A549 (cell line): Measurements from ENCODE around the gene TNK1. TPM values are rescaled to one million over a fixed set of nuclear protein-coding genes. Genes with fewer than 3 reads are reported as not detected.
A peak's percentile ranks its signal among the peaks of the same experiment; 100 is the strongest.

ENCODE experiments used
- ATAC-seq, 2 experiments: fragments of 200-7000 bp in 1 of 2; fragments of >200 bp in 1 of 2; cut with Nextera tagmentation in 1 of 2; cut with Tn5 transposase in 1 of 2; 3 replicates each; pipeline versions ENCODE4 v1.8.0 to v1.9.1; 2018 to 2020; ENCODE audit warnings: mild to moderate bottlenecking in 1 of 2, moderate library complexity in 1 of 2
- CTCF ChIA-PET: fragments of 300-600 bp; sonication (Branson Sonifier 250); formaldehyde crosslinking; extraction: SDS; loops from one replicate; lab custom pipeline; 2021; ENCODE audit warnings: antibody characterized with exemption, inconsistent platforms; lab: Yijun Ruan, JAX
- POLR2A ChIA-PET: fragments of 350-600 bp; formaldehyde crosslinking; extraction: SDS; loops from one replicate; lab custom pipeline; 2021; ENCODE audit warnings: antibody characterized with exemption, inconsistent platforms; lab: Yijun Ruan, JAX
- DNase-seq, 2 experiments: peaks; one replicate each; pipeline versions ENCODE4 v3.0.0 to v3.0.0-alpha.2; 2011 to 2016; ENCODE audit warnings: low read depth in 1 of 2, low spot score in 1 of 2
- FAIRE-seq: peaks from 2 replicates; lab custom pipeline; 2011; peaks lifted over from hg19 to GRCh38; lab: Jason Lieb, UNC
- H3K27ac ChIP-seq, 2 experiments: fragments of >200 bp; sonication (Bioruptor Twin); formaldehyde crosslinking; 3 replicates each; pipeline ENCODE4 v1.5.1; 2016 to 2017
- H3K4me1 ChIP-seq: fragments of >200 bp; sonication (Bioruptor Twin); formaldehyde crosslinking; 3 replicates; pipeline ENCODE4 v1.6.1; 2016
- H3K4me2 ChIP-seq: fragments of >200 bp; sonication (Bioruptor Twin); formaldehyde crosslinking; 3 replicates; pipeline ENCODE4 v1.6.1; 2016
- H3K4me3 ChIP-seq: fragments of >200 bp; sonication (Bioruptor Twin); formaldehyde crosslinking; 3 replicates; pipeline ENCODE4 v1.5.1; 2016
- H3K9me3 ChIP-seq: fragments of >200 bp; sonication (Bioruptor Twin); formaldehyde crosslinking; 3 replicates; pipeline ENCODE4 v1.6.1; 2016
- BHLHE40 ChIP-seq: IDR thresholded peaks from 2 replicates; pipeline ENCODE4 v1.6.1; 2012; ENCODE audit warnings: low read depth, low read length, inconsistent platforms
- CBX2 ChIP-seq: fragments of 200-600 bp; sonication (generic); IDR thresholded peaks from 2 replicates; pipeline ENCODE4 v1.6.1; 2016; ENCODE audit warnings: low read depth, mild to moderate bottlenecking, borderline replicate concordance
- EP300 ChIP-seq, 2 experiments: fragments of >200 bp; sonication (Bioruptor Twin); formaldehyde crosslinking; IDR thresholded peaks; 2 replicates in 1 of 2; 3 replicates in 1 of 2; pipeline ENCODE4 v1.6.1; 2016 to 2017
- FOXS1 ChIP-seq: fragments of 250-450 bp; sonication (Bioruptor Pico); IDR thresholded peaks from 2 replicates; pipeline ENCODE4 v1.5.0; 2020; ENCODE audit warnings: mild to moderate bottlenecking, moderate library complexity
- GATA3 ChIP-seq: IDR thresholded peaks from 2 replicates; pipeline ENCODE4 v1.6.1; 2012; ENCODE audit warnings: borderline replicate concordance
- HOXB13 ChIP-seq: fragments of 250-450 bp; sonication (Bioruptor Pico); IDR thresholded peaks from 2 replicates; pipeline ENCODE4 v1.5.0; 2020; ENCODE audit warnings: low read depth, mild to moderate bottlenecking, moderate library complexity
- JUN ChIP-seq, 2 experiments: fragments of >200 bp; sonication (Bioruptor Twin); formaldehyde crosslinking; IDR thresholded peaks; 2 replicates in 1 of 2; 3 replicates in 1 of 2; pipeline ENCODE4 v1.6.1; 2016 to 2017
- JUNB ChIP-seq: fragments of >200 bp; sonication (Bioruptor Twin); formaldehyde crosslinking; IDR thresholded peaks from 2 replicates; pipeline ENCODE4 v1.6.1; 2016
- KDM5A ChIP-seq: fragments of 200-600 bp; sonication (generic); IDR thresholded peaks from 2 replicates; pipeline ENCODE4 v1.6.1; 2016; ENCODE audit warnings: antibody characterized with exemption, mild to moderate bottlenecking
- MAFK ChIP-seq: fragments of 450-650 bp; IDR thresholded peaks from 2 replicates; pipeline ENCODE4 v1.6.1; 2014; ENCODE audit not compliant: partially characterized antibody
- NFE2L2 ChIP-seq: fragments of 150-350 bp; conservative IDR thresholded peaks from 2 replicates; pipeline ENCODE4 v1.6.1; 2014; ENCODE audit warnings: low read length
- NPAS2 ChIP-seq: fragments of 250-450 bp; sonication (Bioruptor Pico); IDR thresholded peaks from 2 replicates; pipeline ENCODE4 v1.8.0; 2022; ENCODE audit warnings: mild to moderate bottlenecking, moderate library complexity, borderline replicate concordance
- PHF8 ChIP-seq: fragments of 200-600 bp; sonication (generic); IDR thresholded peaks from 2 replicates; pipeline ENCODE4 v1.6.1; 2016; ENCODE audit warnings: low read depth, mild to moderate bottlenecking, antibody characterized with exemption, moderate library complexity, borderline replicate concordance
- POLR2AphosphoS2 ChIP-seq: conservative IDR thresholded peaks from 2 replicates; pipeline ENCODE4 v1.6.1; 2012; ENCODE audit warnings: low read length, improper control_type of control experiment, inconsistent platforms
- RNF2 ChIP-seq: fragments of 200-600 bp; sonication (generic); IDR thresholded peaks from 2 replicates; pipeline ENCODE4 v1.6.1; 2016; ENCODE audit warnings: low read depth, mild to moderate bottlenecking, antibody characterized with exemption, moderate library complexity, borderline replicate concordance
- USF2 ChIP-seq: fragments of 450-650 bp; IDR thresholded peaks from 2 replicates; pipeline ENCODE4 v1.6.1; 2014; ENCODE audit warnings: antibody characterized with exemption
- ZFP36 ChIP-seq: fragments of 450-650 bp; IDR thresholded peaks from 2 replicates; pipeline ENCODE4 v1.6.1; 2014; ENCODE audit warnings: borderline replicate concordance; ENCODE audit not compliant: partially characterized antibody
- WGBS: methylation state at CpG from one replicate; pipeline ENCODE4 v1.1.6; 2017; ENCODE audit errors: missing lambda C conversion rate; 5-methylcytosine and 5-hydroxymethylcytosine counted together
- polyA plus RNA-seq, 4 experiments: library from polyadenylated mRNA; depleted of rRNA in 3 of 4; stranded (reverse); fragments of >200 nt; fragmentation: RNase III in 1 of 4; extraction: RNeasy Plus Mini Kit Qiagen cat#74134 plus additional on column Dnase treatment in 1 of 4; gene quantifications; 2 replicates in 3 of 4; 3 replicates in 1 of 4; pipeline ENCODE4 v1.2.3, GENCODE V29; 2011 to 2017
- TF ChIP-seq, protein P1 (sequence below): IDR thresholded peaks from 2 replicates; pipeline ENCODE4 v1.6.1; 2012
- TF ChIP-seq, protein P2 (sequence below): IDR thresholded peaks from 2 replicates; pipeline ENCODE4 v1.6.1; 2012; ENCODE audit warnings: low read depth, borderline replicate concordance
- TF ChIP-seq, protein P3 (sequence below): fragments of >200 bp; sonication (Bioruptor Twin); formaldehyde crosslinking; IDR thresholded peaks from 2 replicates; pipeline ENCODE4 v1.6.1; 2016
- TF ChIP-seq, protein P4 (sequence below): IDR thresholded peaks from 2 replicates; pipeline ENCODE4 v1.6.1; 2012
- TF ChIP-seq, protein P5 (sequence below): fragments of 250-450 bp; sonication (Bioruptor Pico); IDR thresholded peaks from 2 replicates; pipeline ENCODE4 v1.5.0; 2021; ENCODE audit warnings: mild to moderate bottlenecking, moderate library complexity, borderline replicate concordance

Gene TNK1
- polyA plus RNA-seq, 2 of the 4 experiments (the other 2 are of a cell fraction) = 1.2 to 2.2 TPM

- 51% methylated on average over 27 of the region's 31 CpGs for WGBS
- H3K27ac ChIP-seq = peak overlapping the region in 1 of 2 experiments; percentile 71; a peak in 3 of 6 replicates
- CTCF ChIA-PET = interaction anchor here (0.6 to 17.0 kb wide), 59 partner anchors 12 to 301 kb away, joined by 3 to 342 read pairs (median 7); partner anchors contain the start of genes CHRNB1, KCTD11, NLGN2 and PLSCR3
These were observed 56.5 kb downstream of the TNK1 start for GRCh38 chr17:7437369-7437863.

GRCh38 chr17:7437950-7438614 lies 57.2 kb downstream of the TNK1 start:
- no peak overlapping the region for H3K4me3 ChIP-seq
- TF ChIP-seq ZFP36 (no peak), NPAS2 (CRISPR knock-in tag) (no peak), HOXB13 (no peak), POLR2AphosphoS2 (no peak), KDM5A (no peak), NFE2L2 (no peak), USF2 (no peak), FOXS1 (no peak), EP300 (IDR thresholded peaks at IDR 0.05) (no peak), JUNB (no peak), BHLHE40 (no peak), PHF8 (no peak), GATA3 (no peak), JUN (IDR thresholded peaks at IDR 0.05) (no peak)
- TF ChIP-seq, protein P1, sequence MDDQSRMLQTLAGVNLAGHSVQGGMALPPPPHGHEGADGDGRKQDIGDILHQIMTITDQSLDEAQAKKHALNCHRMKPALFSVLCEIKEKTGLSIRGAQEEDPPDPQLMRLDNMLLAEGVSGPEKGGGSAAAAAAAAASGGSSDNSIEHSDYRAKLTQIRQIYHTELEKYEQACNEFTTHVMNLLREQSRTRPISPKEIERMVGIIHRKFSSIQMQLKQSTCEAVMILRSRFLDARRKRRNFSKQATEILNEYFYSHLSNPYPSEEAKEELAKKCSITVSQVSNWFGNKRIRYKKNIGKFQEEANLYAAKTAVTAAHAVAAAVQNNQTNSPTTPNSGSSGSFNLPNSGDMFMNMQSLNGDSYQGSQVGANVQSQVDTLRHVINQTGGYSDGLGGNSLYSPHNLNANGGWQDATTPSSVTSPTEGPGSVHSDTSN = no peak
- TF ChIP-seq, protein P2, sequence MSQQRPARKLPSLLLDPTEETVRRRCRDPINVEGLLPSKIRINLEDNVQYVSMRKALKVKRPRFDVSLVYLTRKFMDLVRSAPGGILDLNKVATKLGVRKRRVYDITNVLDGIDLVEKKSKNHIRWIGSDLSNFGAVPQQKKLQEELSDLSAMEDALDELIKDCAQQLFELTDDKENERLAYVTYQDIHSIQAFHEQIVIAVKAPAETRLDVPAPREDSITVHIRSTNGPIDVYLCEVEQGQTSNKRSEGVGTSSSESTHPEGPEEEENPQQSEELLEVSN = no peak
- TF ChIP-seq, protein P3, sequence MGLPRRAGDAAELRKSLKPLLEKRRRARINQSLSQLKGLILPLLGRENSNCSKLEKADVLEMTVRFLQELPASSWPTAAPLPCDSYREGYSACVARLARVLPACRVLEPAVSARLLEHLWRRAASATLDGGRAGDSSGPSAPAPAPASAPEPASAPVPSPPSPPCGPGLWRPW = no peak
- TF ChIP-seq, protein P4, sequence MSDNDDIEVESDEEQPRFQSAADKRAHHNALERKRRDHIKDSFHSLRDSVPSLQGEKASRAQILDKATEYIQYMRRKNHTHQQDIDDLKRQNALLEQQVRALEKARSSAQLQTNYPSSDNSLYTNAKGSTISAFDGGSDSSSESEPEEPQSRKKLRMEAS = no peak
- TF ChIP-seq, protein P5, sequence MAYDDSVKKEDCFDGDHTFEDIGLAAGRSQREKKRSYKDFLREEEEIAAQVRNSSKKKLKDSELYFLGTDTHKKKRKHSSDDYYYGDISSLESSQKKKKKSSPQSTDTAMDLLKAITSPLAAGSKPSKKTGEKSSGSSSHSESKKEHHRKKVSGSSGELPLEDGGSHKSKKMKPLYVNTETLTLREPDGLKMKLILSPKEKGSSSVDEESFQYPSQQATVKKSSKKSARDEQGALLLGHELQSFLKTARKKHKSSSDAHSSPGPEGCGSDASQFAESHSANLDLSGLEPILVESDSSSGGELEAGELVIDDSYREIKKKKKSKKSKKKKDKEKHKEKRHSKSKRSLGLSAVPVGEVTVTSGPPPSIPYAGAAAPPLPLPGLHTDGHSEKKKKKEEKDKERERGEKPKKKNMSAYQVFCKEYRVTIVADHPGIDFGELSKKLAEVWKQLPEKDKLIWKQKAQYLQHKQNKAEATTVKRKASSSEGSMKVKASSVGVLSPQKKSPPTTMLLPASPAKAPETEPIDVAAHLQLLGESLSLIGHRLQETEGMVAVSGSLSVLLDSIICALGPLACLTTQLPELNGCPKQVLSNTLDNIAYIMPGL (CRISPR knock-in tag) = no peak
- TF ChIP-seq, all 56 proteins: peak for 0
- ATAC-seq (no peak), FAIRE-seq (no peak), DNase-seq (no peak)
- peaks cover 31% of the 10 kb centered on the region for H3K4me1 ChIP-seq
- H3K4me2 ChIP-seq = no peak overlapping the region
- no peaks in the 10 kb centered on the region for H3K9me3 ChIP-seq
- POLR2A ChIA-PET = no interaction called here
- H3K27ac ChIP-seq = no peak overlapping the region
- 85% methylated on average over 45 of the region's 48 CpGs for WGBS
- CTCF ChIA-PET = interaction anchor here (0.6 to 17.0 kb wide), 22 partner anchors 12 to 177 kb away, joined by 3 to 342 read pairs (median 14); partner anchors contain the start of genes CHRNB1, KCTD11, PLSCR3 and SENP3

More at GRCh38 chr17:7437369-7437863, 56.5 kb downstream of the TNK1 start:
- H3K9me3 ChIP-seq = no peaks in the 10 kb centered on the region
- DNase-seq (no peak), FAIRE-seq (no peak), ATAC-seq (no peak)
- peak overlapping the region; percentile 86 for H3K4me2 ChIP-seq
- H3K4me1 ChIP-seq = peaks cover 31% of the 10 kb centered on the region
- POLR2A ChIA-PET = interaction anchor here (0.6 to 3.0 kb wide), 12 partner anchors 17 to 250 kb away, joined by 3 to 31 read pairs (median 4); partner anchors contain the start of genes PLSCR3, POLR2A, SLC35G6 and TMEM256
- no peak for TF ChIP-seq CBX2
- peak; percentile 2 for TF ChIP-seq MAFK
- TF ChIP-seq RNF2 = peak; percentile 88; the same call in 1 of the 2 replicates
- TF ChIP-seq EP300 (IDR thresholded peaks at IDR 0.05) = no peak
- H3K4me3 ChIP-seq = peak overlapping the region; percentile 55; the same call in 2 of the 3 replicates
